HG03196 (cell line): ENCODE results near the gene DPP10.
"Not testable (repeated sequence)": the region's sequence is repeated elsewhere in the genome, so short reads cannot be mapped to it uniquely, and the experiment has no call there.

Experiments used
- ATAC-seq: cut with Tn5 transposase; IDR thresholded peaks from one replicate; pipeline ENCODE4 v1.9.1; 2021; ENCODE audit not compliant: unreplicated experiment

DPP10 gene

DNA sequence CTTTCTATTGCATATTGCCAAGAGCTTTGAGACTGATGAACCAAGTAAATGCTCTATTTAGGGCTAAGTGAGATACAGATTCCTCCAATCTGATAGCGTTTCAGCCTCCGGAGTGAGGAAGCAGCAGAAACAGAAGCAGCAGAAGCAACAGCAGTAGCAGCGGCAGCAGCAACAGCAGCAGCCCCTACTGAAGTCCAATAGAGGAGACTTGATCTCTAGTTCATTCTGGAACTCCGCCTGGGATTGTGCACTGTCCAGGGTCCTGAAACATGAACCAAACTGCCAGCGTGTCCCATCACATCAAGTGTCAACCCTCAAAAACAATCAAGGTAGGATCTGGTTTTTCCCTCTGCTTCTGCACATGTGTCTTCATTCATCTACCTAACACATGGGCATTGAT is at the start of gene DPP10:
Gene DPP10 (plus strand): TSS at position 132 of the 400 bp plus-strand sequence.
- ATAC-seq = no peak

DNA sequence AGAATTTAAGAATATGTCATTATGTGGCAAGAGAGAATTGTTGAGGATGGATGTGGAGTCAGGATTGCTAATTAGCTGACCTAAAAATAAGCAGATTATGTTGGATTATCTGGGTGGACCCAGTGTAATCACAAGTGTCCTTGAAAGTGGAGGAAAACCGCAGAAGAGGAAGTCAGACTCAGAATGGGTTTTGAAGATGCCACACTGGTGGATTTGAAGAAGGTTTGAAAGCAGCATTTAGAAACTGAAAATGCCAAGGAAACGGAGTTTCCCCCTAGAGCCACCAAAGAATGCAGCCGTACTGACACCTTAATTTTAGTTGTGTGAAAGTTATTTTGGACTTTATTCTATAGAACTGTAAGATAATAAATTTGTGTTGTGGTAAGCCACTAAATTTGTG is 41.6 kb upstream of the DPP10 start:
- ATAC-seq = no peak

DNA sequence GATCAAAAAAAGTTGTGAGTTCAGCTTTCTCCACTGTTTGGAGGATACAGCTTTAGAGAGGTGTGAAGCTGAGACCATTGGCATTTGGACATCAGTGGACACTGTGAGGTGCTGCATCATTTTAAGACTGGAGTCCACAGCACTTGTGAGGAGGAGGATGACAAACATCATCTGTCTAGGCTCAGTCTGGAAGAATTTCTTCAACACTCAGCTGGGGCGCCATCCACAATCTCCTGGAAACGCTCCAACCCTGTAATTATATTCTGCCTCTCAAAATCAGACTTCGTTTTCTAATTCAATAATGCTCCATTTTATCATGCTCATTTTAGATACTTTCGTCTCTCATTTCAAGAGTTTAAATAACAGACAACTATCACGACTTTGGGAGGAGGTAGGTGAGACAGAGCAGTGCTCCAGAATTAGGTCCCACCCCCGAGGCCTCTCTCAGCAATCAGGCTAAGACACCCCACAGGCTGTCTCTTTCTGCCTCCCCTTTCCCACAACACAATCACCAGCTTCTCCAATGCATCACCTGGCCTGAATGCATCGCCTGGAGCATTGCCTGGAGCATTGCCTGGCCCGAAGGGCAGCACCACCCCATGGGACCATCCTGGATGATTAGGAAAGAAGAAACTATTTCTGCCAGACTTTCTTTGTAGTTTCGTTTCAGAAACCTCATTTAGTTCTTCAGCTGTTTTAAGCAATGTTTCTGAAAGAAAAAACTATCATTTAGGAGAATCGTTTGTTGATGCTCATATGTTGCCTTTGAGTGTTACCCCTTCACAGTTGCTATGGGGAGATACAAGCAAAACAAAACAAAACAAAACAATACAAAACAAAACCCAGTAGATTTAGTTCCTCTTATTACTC is 37.0 kb upstream of the DPP10 start:
- ATAC-seq = no peak

DNA sequence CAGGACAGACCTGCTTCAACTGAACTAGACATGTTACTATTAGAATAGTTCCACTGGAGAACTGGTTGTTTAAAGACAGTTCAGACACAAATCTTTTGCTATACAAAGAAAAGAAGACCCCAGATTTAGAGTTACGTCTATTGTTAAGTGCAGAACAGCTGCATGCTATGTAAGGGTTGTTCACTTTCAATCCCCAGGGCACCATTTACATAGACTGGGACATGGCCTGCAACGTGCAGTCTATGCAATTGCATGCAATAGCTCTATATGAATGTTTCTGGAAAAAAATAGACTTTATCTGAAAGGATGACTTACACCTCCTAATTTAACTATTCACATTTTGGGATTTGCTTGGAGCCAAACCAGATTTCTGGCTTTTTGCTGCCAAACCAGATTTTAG is 36.1 kb upstream of the DPP10 start:
- no peak for ATAC-seq

DNA sequence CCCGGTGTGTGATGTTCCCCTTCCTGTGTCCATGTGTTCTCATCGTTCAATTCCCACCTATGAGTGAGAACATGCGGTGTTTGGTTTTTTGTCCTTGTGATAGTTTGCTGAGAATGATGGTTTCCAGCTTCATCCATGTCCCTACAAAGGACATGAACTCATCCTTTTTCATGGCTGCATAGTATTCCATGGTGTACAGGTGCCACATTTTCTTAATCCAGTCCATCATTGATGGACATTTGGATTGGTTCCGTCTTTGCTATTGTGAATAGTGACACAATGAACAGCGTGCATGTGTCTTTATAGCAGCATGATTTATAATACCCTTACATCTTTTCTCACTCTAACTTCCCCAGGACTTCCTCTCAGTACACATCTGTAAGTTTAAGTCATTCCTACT is 35.1 kb upstream of the DPP10 start:
- ATAC-seq = not testable (repeated sequence)

DNA sequence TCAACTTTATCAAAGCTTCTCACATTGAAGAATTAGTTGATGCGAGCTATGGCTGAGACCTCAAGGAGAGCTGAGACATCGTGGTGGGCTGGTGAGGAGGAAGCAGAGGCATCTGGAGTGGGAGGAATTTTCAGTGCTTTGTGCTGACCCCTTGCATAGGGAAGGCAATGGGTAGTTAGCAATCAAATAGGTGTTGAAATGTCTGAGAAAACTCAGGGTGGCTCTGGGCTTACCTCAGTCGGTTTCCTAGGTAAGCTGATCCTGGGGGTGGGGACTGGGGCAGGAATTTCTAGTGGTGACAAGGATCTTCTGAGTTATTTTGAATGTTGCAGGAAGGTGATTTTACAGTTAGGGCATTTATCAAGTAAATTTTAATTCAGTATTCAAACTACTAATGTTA is 20.7 kb upstream of the DPP10 start:
- ATAC-seq = no peak

DNA sequence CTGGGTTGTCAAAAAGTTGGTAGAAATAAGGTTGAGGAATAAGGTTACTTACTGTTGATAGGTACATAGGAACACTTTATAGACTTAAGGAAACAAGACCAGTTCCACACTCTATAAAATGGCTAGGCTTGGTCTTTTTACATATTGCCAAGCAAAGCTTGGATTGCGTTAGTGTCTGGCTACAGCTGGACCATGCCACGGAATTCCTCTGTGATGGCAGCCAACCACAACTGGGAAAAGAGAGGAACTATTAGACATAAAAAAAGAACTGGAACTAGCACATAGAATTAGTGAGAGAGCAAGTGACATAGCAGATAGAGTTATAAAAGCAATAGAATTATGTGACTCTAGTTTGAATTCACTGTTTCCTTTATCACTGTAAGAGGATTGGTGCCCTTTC is 17.7 kb upstream of the DPP10 start:
- ATAC-seq = no peak

DNA sequence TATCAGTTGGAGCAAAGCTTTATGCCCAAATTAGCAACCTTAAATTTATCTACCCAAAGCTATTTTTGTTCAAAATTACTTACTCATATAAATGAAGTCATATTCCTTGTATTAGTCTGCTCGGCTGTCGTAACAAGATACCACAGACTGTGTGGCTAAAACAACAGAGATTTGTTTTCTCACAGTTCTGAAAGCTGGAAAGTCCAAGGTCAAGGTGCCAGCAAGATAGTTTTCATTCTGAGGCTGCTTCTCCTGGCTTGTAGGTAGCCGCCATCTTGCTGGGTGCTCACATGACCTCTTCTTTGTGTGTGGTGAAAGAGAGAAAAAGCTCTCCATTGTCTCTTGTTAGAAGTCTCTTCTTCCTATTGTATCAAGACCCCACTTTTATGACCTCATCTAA is 15.7 kb upstream of the DPP10 start:
- ATAC-seq = no peak

DNA sequence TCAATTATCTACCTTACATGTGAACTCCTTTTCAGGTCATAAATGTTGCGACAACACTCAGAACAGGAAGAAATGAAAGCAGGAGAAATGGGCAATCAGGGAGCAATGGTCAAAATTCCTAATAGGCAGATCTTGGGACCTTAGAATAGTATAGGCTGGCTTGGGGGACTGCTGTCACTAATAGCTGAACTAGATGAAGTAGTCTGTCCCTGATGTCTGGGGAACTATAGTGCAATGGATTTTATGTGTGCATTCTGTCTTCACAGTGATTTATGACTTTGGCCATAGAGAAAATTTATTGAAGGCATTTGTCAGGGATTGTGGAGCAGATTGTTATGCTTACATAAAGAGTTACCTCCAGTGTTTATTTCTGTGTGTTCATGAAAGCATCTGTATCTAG is 6.1 kb upstream of the DPP10 start:
- ATAC-seq = no peak

DNA sequence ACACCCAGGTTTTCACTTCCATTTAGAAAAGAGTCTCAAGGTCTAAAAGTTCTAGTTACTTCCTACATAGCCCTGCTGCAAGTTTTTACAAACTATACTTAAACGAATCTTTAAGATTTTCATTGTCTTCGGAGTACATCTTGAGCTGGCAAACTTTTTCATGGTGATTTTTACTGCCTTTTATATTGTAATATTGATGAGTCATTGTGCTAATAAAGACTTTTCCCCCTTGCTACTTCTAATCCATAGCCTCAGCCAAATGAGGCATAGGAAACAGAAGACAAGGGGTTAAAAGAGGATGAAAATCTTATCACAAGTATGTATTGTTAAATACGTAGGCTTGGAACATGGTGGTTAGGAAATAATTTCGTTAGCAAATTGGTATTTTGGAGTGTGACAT is 4.1 kb downstream of the DPP10 start:
- no peak for ATAC-seq

DNA sequence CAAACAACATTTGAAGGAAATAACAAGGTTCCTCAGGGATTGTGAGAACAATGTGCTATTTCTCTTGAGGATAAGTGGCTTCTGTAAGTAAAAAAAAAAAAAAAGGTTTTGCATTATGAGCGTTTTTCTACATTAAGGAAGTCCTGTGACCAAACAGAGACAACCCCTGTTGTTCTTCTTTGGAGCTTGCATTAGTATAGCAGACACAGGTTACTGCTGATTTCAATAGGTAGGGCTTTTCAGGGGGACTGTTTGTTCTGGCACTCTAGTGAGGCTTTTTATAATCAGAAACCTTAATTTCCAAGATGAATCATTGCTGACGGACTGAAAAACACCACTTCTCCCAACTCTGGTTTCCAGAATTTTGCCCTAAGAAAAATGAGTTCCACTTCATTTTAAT is 8.2 kb downstream of the DPP10 start:
- no peak for ATAC-seq

DNA sequence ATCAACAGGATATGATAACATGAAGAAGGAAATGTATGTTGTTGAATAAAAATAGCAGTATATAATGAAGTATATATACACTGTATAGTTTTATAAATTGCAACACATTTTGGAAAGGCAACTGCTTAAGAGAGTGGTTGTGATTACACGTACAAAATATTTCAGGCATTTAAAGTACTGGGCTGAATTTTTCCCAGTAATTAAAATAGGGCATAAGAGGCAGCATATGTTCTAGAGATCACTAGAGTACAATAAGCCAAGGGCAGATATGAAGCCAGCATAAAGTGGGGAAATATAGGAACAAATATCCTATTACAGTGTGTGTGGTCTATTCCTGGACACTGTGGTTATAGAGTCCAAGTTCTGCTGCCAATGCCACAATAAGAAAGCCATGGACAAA is 14.1 kb downstream of the DPP10 start:
- ATAC-seq = no peak

DNA sequence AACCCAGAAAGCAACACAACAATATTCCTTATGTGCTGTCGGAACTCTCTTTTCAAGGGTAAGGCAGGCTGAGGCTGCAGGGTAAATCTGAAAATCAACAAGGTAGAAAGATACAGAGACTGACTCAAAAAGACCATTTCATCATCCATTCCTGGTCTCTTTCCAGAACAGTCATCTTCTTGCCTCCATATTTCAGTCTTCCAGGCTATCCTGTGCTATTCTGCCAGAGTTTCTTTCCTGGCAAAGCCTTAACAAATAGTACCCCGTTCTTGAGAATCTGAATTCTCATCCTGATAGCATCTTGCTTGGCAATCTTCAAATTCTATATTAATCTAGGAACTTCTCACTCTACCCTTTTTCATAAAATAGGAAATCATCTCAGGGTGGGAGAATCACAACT is 15.5 kb downstream of the DPP10 start:
- ATAC-seq = no peak

DNA sequence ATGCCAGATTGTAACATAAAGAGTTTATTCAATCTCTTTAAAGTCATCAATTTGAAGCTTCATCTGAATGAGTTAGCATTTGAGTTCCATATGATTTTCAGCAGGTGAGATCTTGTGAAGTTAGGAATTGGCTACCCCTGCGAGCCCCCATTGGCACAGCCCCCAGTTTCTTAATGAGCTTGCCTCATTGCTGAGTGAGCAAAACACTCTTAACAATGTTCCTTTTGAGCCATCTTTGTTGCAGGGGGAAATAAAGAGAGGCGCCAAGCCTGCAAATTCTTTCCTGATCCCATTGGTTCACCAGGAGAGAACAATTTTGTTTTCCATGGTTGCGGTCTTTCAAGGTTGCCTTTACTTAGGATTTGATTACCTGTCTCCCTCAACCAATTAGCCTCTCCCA is 18.7 kb downstream of the DPP10 start:
- no peak for ATAC-seq

DNA sequence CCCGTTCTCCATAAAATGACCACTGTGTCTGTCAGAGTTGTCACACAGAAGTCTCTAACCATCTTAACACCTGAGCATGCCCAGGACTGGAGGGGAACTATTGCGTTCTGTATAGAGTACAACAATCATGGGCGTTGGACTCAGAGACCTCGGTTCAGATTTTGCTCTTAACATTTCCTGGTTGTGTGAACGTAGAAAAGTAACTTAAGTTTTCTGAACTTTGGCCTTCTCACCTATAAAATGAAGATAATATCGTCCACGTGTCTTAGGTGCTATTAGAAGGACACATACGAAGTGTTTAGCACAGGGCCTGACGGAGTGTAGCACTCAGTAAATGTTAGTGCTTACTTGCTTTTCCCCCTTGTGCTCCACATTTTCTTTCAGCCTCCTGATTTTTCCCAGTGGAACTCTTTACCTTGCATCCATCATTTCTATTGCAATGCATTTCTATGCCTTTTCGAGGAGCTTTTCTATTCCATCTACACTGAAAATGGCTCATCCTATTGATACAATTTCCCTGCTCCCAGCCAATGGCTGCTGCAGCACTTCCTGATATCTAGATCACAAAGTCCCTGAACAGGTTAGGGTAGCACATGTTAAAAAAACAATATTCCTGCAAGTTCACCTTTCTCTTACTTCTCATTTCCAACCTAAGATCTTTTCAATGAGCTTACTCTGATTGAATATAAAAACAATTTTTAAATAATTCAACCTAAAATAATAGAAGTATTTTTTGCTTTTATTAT is 22.7 kb downstream of the DPP10 start:
- no peak for ATAC-seq

DNA sequence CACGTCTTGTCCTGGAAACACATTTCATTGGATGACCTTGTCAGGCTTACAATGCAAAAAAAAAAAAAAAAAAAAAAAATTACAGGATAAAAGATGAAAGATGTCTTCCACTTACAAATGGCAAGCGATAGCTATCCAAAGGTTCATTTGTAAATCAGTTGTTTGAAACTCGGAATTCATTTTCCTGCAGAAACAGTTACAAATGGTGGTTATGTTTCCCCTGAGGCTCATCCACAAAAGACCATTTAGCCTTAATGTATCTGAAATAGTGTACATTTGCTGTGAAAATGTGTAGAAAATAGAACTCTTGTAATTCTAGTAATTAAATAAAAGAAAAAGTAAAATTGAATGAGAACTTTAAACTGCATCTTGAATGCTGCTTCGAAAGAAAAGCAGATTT is 25.9 kb downstream of the DPP10 start:
- no peak for ATAC-seq

DNA sequence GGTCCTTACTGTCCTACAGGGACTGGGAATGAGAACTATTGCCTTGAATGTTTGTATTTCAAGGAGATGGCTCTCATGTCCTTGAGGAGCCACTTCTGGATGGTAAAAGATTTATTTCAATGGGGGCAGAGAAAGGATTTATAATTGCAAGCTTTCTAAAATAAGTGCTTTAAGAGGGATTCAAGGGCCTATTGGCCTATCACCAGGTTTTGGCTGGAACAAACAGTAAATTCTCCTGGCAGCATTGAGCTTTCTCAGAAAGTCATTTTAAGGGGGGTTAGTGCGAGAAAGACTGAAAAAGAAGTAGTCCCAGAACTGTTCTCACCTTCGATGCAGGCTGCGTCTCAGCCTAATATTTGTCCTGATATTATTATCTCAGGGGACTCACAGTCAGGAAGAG is 29.8 kb downstream of the DPP10 start:
- ATAC-seq = no peak

DNA sequence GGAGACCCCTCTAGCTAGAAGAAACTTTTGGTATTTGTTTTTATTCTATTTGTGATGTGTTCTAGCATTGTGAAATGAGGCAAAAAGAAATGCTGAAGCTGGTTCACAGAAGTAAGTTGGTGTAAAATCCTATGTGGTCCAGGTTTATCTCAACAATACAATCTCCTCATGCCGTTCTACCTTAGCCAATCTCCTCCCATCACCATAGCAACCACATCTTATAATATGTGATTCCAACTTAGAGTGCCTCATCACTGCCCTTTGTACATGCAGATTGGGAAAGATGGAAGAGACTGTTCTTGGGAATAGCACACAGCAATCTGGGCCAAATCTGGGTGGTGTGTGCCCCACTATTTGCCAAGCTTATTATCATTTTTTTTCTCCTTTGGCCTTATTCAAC is 30.3 kb downstream of the DPP10 start:
- ATAC-seq = no peak

DNA sequence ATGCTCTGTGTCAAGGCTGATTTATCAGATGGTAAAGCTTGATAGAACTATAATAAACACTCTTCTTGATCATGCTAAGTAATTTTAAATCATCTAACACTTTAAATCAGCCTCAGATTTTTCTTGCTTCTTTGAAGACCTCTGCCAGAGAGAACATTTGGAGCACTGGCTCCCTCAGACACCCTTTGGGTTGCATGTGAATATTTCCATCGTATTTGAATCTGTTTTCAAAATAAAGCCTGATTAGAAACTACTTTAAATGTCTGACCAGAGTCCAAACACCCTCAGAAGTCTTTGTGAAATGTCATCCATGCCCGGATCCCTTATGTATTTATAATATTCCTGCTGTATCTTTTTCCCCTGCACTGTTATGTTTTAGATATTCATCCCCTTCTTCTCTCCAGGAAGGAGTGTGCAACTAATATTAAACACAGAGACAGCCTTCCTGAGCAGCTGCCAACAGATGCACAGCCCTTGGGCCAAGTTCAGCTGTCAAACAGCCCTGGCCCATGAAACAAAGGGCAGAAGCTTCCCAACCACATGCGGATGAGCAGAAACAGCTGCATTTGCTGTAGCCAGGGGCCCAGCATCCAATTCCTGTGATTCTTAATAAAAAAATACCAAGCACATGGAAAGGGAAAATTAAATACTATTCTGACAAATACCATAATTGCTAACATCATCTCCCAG is 46.5 kb downstream of the DPP10 start:
- ATAC-seq = no peak

DNA sequence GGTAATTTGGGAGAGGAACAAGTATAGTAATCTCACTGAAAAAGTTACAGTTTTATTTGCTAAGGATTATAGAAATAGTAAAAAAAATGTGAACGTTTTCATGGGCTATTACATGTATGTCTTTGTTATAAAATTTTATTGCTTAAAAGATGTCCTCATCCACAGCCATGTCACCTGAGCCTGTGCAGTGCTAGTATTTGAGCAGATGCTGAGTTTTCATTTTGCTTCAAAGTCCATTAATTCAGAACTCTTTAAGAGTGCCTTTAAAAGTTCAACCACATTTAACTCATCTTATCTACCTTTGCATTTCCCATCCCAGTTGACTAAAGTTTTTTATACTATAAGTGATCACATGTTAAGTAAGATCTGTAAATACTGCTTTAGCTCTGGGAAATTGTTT is 52.6 kb downstream of the DPP10 start:
- no peak for ATAC-seq

DNA sequence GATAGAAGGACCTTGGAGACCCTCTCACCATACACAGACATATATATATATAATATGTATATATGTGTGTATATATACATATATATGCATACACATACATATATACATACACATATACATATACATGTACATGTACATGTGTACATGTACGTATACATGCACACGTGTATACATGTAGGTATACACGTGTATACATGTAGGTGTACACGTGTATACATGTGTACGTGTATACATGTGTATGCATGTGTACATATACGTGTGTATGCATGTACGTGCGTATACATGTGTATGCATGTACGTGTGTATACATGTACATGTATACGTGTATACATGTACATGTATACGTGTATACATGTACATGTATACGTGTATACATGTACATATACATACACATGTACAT is 54.5 kb downstream of the DPP10 start:
- no peak for ATAC-seq

DNA sequence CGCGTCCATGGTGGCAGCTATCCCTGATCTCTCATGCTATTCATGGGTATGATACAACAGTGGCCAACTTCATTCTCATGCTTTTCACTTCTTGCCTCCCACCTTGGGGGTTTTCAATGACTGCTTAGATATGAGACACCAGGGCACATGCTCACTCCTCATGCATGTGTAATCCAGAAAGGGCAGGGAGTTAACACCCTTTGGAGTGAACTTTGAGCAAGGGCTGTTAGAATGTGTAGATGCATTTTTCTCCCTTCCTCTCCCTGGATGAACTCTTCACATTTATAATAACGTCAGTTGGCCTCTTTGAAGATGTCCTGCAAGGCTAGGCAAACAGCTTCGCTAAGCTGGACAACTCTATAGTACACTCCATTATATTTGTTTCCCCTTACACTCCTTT is 56.7 kb downstream of the DPP10 start:
- no peak for ATAC-seq
